Lower leg skin (tissue), 4 donors: ENCODE results near the gene APOL3. TPM values are rescaled to one million over a fixed set of nuclear protein-coding genes. Genes with fewer than 3 reads are reported as not detected.

ENCODE experiments used
- DNase-seq, 2 donors: peaks; one replicate each; pipeline ENCODE4 v3.0.0-alpha.2; 2019; ENCODE audit warnings: low spot score in 2 of 2
- H3K4me3 ChIP-seq: fragments of 200-600 bp; sonication (generic); 2 replicates; pipeline ENCODE4 v1.5.1; 2017; ENCODE audit warnings: mild to moderate bottlenecking, low read depth; ENCODE audit not compliant: poor library complexity, severe bottlenecking
- CTCF ChIP-seq, 3 donors: fragments of 450-650 bp; IDR thresholded peaks; one replicate each; pipeline ENCODE4 v1.5.1; 2016; ENCODE audit warnings: antibody characterized with exemption in 3 of 3, mild to moderate bottlenecking in 3 of 3, moderate library complexity in 2 of 3
- POLR2A ChIP-seq, 2 donors: fragments of 450-650 bp; IDR thresholded peaks; one replicate each; pipeline ENCODE4 v1.6.1; 2016 to 2017; ENCODE audit warnings: antibody characterized with exemption in 2 of 2, mild to moderate bottlenecking in 1 of 2, moderate library complexity in 1 of 2
- WGBS, 2 donors: methylation state at CpG; one replicate each; pipeline ENCODE4 v1.1.5; 2018; 5-methylcytosine and 5-hydroxymethylcytosine counted together
- intact Hi-C: fragments of 100-400 bp; cut with DNase I; formaldehyde crosslinking; loops from one replicate; pipeline ENCODE4 v1.15.0; 2023; ENCODE audit warnings: low total_unique reads
- total RNA-seq, 4 donors: library from RNA; depleted of rRNA; stranded (reverse); fragments of >200 nt; gene quantifications; one replicate each; pipeline ENCODE4 v1.1.0, GENCODE V29; 2016

The APOL3 gene
- total RNA-seq, 4 donors from 2014 or later = 29.5 to 55.9 (median 39.6) TPM

- no peak overlapping the region for H3K4me3 ChIP-seq
- no peak for DNase-seq
- 35 to 38% methylated on average over 12 to 15 of the region's 15 CpGs for WGBS, 2 donors
- intact Hi-C loops = no loop called here
- TF ChIP-seq CTCF (IDR thresholded peaks at IDR 0.05) (no peak), POLR2A (IDR thresholded peaks at IDR 0.05) (no peak)
Observed at GRCh38 chr22:36110306-36110881, 50.2 kb downstream of the APOL3 start.

GRCh38 chr22:36107436-36107835, 53.1 kb downstream of the APOL3 start:
- no peak overlapping the region for H3K4me3 ChIP-seq
- no peak for TF ChIP-seq POLR2A (IDR thresholded peaks at IDR 0.05)
- TF ChIP-seq CTCF (IDR thresholded peaks at IDR 0.05) = no peak
- intact Hi-C loops = no loop called here
- no peak for DNase-seq
- WGBS, 2 donors = 57 to 64% methylated on average over 7 to 8 of the region's 8 CpGs

GRCh38 chr22:36106910-36107309, 53.6 kb downstream of the APOL3 start:
- intact Hi-C loops = no loop called here
- TF ChIP-seq POLR2A (IDR thresholded peaks at IDR 0.05) = no peak
- no peak for TF ChIP-seq CTCF (IDR thresholded peaks at IDR 0.05)
- no peak for DNase-seq
- no peak overlapping the region for H3K4me3 ChIP-seq
- 87 to 95% methylated on average over 2 of the region's 2 CpGs for WGBS, 2 donors

- no peak for DNase-seq
- intact Hi-C loops = no loop called here
- H3K4me3 ChIP-seq = no peak overlapping the region
- 71 to 88% methylated on average over 5 of the region's 5 CpGs for WGBS, 2 donors
- TF ChIP-seq CTCF (IDR thresholded peaks at IDR 0.05) (no peak), POLR2A (IDR thresholded peaks at IDR 0.05) (no peak)
Observed at GRCh38 chr22:36104988-36105387, 55.6 kb downstream of the APOL3 start.

DNA sequence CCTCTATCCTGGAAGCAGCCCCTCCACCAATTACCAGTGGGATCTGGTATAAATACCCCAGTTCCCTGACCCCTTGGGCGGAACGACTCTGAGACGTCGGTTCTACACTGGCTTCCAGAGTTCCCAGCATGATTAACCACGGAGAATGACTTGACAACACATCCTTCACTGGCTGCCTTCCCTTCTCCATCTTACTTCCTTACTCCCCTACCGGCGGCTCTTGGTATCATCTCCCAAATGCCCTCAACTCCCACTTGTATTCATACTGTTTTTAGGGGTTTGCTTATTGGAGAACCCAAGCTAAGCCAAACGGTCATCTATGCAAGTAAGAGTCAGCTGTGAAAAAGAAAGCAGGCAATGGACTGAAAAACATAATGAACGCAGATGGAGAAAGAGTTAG, 56.1 kb downstream of the APOL3 start:
- no peak for DNase-seq
- no peak for TF ChIP-seq CTCF (IDR thresholded peaks at IDR 0.05)
- TF ChIP-seq POLR2A (IDR thresholded peaks at IDR 0.05) = no peak
- no peak overlapping the region for H3K4me3 ChIP-seq
- intact Hi-C loops = no loop called here
- WGBS, 2 donors = 74 to 75% methylated on average over 9 of the region's 9 CpGs

- no peak for DNase-seq
- 79 to 87% methylated on average over 16 of the region's 16 CpGs for WGBS, 2 donors
- H3K4me3 ChIP-seq = no peak overlapping the region
- TF ChIP-seq POLR2A (IDR thresholded peaks at IDR 0.05) (no peak), CTCF (IDR thresholded peaks at IDR 0.05) (no peak)
- intact Hi-C loops = no loop called here
Observed at GRCh38 chr22:36103891-36104290, 56.7 kb downstream of the APOL3 start.
